Prostate gland (tissue), 2 donors: ENCODE measurements around the gene MBD2.

Experiments
- POLR2A ChIP-seq: fragments of 450-650 bp; IDR thresholded peaks from one replicate; pipeline ENCODE4 v1.6.1; 2016; ENCODE audit warnings: antibody characterized with exemption, mild to moderate bottlenecking
- POLR2AphosphoS5 ChIP-seq: sonication (generic); formaldehyde crosslinking; IDR thresholded peaks from one replicate; pipeline ENCODE4 v1.6.1; 2017; ENCODE audit warnings: antibody characterized with exemption
- TF ChIP-seq, protein P1 (sequence below), 4 experiments: fragments of 200-600 bp in 2 of 4; fragments of 450-650 bp in 2 of 4; sonication (generic) in 2 of 4; IDR thresholded peaks; 1 replicate in 3 of 4; 2 replicates in 1 of 4; pipeline ENCODE4 v1.5.1; 2016 to 2019; ENCODE audit warnings: antibody characterized with exemption in 4 of 4, mild to moderate bottlenecking in 2 of 4, moderate library complexity in 2 of 4

- no peak for TF ChIP-seq POLR2A
- TF ChIP-seq, protein P1, sequence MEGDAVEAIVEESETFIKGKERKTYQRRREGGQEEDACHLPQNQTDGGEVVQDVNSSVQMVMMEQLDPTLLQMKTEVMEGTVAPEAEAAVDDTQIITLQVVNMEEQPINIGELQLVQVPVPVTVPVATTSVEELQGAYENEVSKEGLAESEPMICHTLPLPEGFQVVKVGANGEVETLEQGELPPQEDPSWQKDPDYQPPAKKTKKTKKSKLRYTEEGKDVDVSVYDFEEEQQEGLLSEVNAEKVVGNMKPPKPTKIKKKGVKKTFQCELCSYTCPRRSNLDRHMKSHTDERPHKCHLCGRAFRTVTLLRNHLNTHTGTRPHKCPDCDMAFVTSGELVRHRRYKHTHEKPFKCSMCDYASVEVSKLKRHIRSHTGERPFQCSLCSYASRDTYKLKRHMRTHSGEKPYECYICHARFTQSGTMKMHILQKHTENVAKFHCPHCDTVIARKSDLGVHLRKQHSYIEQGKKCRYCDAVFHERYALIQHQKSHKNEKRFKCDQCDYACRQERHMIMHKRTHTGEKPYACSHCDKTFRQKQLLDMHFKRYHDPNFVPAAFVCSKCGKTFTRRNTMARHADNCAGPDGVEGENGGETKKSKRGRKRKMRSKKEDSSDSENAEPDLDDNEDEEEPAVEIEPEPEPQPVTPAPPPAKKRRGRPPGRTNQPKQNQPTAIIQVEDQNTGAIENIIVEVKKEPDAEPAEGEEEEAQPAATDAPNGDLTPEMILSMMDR (IDR thresholded peaks at IDR 0.05): no peak
- no peak for TF ChIP-seq POLR2AphosphoS5
Observed at GRCh38 chr18:54147439-54147838, 77.0 kb downstream of the MBD2 start.
